ENCODE results near the gene KCNAB1.

DNA sequence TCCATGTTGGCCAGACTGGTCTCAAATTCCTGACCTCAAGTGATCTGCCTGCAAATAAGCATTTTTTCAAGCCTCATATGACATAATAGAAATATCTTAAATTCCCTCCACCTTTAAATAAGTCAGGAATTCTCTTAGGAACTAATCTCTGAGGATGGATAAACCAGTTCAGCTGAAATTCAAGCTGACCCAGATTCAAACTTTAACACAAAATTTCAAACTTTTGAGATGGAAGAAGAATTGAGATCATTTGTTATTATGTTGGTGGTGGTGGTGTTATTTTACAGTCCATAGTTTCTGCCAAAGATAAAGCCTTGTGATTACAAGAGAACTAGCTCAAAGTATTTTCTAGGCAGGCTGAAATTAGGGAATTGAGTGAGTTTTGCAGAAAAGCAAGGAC lies 349.1 kb downstream of the KCNAB1 start:
- TF ChIP-seq, protein P1, sequence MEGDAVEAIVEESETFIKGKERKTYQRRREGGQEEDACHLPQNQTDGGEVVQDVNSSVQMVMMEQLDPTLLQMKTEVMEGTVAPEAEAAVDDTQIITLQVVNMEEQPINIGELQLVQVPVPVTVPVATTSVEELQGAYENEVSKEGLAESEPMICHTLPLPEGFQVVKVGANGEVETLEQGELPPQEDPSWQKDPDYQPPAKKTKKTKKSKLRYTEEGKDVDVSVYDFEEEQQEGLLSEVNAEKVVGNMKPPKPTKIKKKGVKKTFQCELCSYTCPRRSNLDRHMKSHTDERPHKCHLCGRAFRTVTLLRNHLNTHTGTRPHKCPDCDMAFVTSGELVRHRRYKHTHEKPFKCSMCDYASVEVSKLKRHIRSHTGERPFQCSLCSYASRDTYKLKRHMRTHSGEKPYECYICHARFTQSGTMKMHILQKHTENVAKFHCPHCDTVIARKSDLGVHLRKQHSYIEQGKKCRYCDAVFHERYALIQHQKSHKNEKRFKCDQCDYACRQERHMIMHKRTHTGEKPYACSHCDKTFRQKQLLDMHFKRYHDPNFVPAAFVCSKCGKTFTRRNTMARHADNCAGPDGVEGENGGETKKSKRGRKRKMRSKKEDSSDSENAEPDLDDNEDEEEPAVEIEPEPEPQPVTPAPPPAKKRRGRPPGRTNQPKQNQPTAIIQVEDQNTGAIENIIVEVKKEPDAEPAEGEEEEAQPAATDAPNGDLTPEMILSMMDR (IDR thresholded peaks at IDR 0.05; ENCODE audit: insufficient read depth, low read length, poor library complexity, severe bottlenecking): no peak
- no peak for TF ChIP-seq EZH2phosphoT487 (conservative IDR thresholded peaks at IDR 0.05; ENCODE audit: low read length)
